ENCODE results near the gene CPNE2. TPM values are rescaled to one million over a fixed set of nuclear protein-coding genes. Genes with fewer than 3 reads are reported as not detected.

The CPNE2 gene
- polyA plus RNA-seq, 2 of the 4 experiments (the other 2 are of a cell fraction) = 36.7 TPM

GRCh38 chr16:57094911-57095310, 2.5 kb downstream of the CPNE2 start:
- TF ChIP-seq NR3C1 (IDR thresholded peaks at IDR 0.05) = no peak
- TF ChIP-seq JUN (IDR thresholded peaks at IDR 0.05) = no peak
- TF ChIP-seq MAZ (IDR thresholded peaks at IDR 0.05; ENCODE audit: borderline replicate concordance, low read depth, low read length) = no peak
- no peak for TF ChIP-seq PHF8 (IDR thresholded peaks at IDR 0.05; ENCODE audit: borderline replicate concordance, low read depth)
- no peak for TF ChIP-seq RFX5 (IDR thresholded peaks at IDR 0.05)
- no peak for TF ChIP-seq SREBF2 (IDR thresholded peaks at IDR 0.05)
- TF ChIP-seq ZSCAN20 (CRISPR knock-in tag; IDR thresholded peaks at IDR 0.05) = no peak
- TF ChIP-seq SMC3 (IDR thresholded peaks at IDR 0.05) = no peak
- TF ChIP-seq ZC3H11A (IDR thresholded peaks at IDR 0.05) = no peak
- no peak for TF ChIP-seq REST (IDR thresholded peaks at IDR 0.05)
- no peak for TF ChIP-seq MAFK (IDR thresholded peaks at IDR 0.05; ENCODE audit: partially characterized antibody)
- TF ChIP-seq EHF (CRISPR knock-in tag; IDR thresholded peaks at IDR 0.05) = no peak
- TF ChIP-seq FOSL2 (IDR thresholded peaks at IDR 0.05) = no peak
- TF ChIP-seq FOSL2 (CRISPR knock-in tag; IDR thresholded peaks at IDR 0.05) = no peak
- no peak for TF ChIP-seq POLR2AphosphoS2 (conservative IDR thresholded peaks at IDR 0.05; ENCODE audit: low read length)
- TF ChIP-seq TP53 (CRISPR knock-in tag; IDR thresholded peaks at IDR 0.05) = no peak
- TF ChIP-seq RCOR1 (IDR thresholded peaks at IDR 0.05; ENCODE audit: low read depth, low read length) = no peak
- TF ChIP-seq JUNB (IDR thresholded peaks at IDR 0.05) = no peak
- no peak for TF ChIP-seq ZFP36 (IDR thresholded peaks at IDR 0.05; ENCODE audit: borderline replicate concordance, partially characterized antibody)
- no peak for TF ChIP-seq PBX3 (IDR thresholded peaks at IDR 0.05)
- no peak for TF ChIP-seq RAD21 (conservative IDR thresholded peaks at IDR 0.05 in 1 of 2, IDR thresholded peaks at IDR 0.05 in 1 of 2)
- ChIA-PET CTCF (interaction anchor here (1.3 to 7.8 kb wide), 3 partner anchors 9 to 73 kb away, joined by 3 to 101 read pairs (median 72); no protein-coding TSS in a partner anchor), POLR2A (no interaction called here)
- peaks cover 21% of the 10 kb centered on the region for H3K4me1 ChIP-seq
- no peak overlapping the region for H3K4me3 ChIP-seq
- no peaks in the 10 kb centered on the region for H3K9me3 ChIP-seq
- no peak overlapping the region for H3K27ac ChIP-seq
- no peak overlapping the region for H3K4me2 ChIP-seq
- DNase-seq (ENCODE audit: low read depth in 1 of 2, low spot score in 1 of 2) (no peak), ATAC-seq (no peak), FAIRE-seq (no peak)
- 88% methylated on average over 5 of the region's 5 CpGs for WGBS (ENCODE audit: missing lambda C conversion rate)

GRCh38 chr16:57096192-57096591, 3.8 kb downstream of the CPNE2 start:
- FAIRE-seq (no peak), ATAC-seq (no peak), DNase-seq (ENCODE audit: low read depth in 1 of 2, low spot score in 1 of 2) (no peak)
- TF ChIP-seq HOXB13 (CRISPR knock-in tag; IDR thresholded peaks at IDR 0.05; ENCODE audit: low read depth) (no peak), BHLHE40 (IDR thresholded peaks at IDR 0.05; ENCODE audit: low read depth, low read length) (no peak), RCOR1 (IDR thresholded peaks at IDR 0.05; ENCODE audit: low read depth, low read length) (no peak), EHF (CRISPR knock-in tag; IDR thresholded peaks at IDR 0.05) (no peak), JUN (IDR thresholded peaks at IDR 0.05) (no peak), MAZ (IDR thresholded peaks at IDR 0.05; ENCODE audit: borderline replicate concordance, low read depth, low read length) (no peak), TFCP2L1 (CRISPR knock-in tag; IDR thresholded peaks at IDR 0.05) (no peak), PBX3 (IDR thresholded peaks at IDR 0.05) (no peak), ATOH8 (CRISPR knock-in tag; IDR thresholded peaks at IDR 0.05; ENCODE audit: low read depth) (no peak), HDAC2 (IDR thresholded peaks at IDR 0.05) (no peak), ZFP36 (IDR thresholded peaks at IDR 0.05; ENCODE audit: borderline replicate concordance, partially characterized antibody) (no peak), ESRRA (IDR thresholded peaks at IDR 0.05; ENCODE audit: borderline replicate concordance, low read length) (no peak), SMC3 (IDR thresholded peaks at IDR 0.05) (no peak)
- H3K4me3 ChIP-seq = no peak overlapping the region
- H3K9me3 ChIP-seq = no peaks in the 10 kb centered on the region
- H3K4me1 ChIP-seq = peaks cover 25% of the 10 kb centered on the region
- WGBS (ENCODE audit: missing lambda C conversion rate) = 95% methylated on average over 3 of the region's 3 CpGs
- no peak overlapping the region for H3K4me2 ChIP-seq
- ChIA-PET POLR2A (no interaction called here), CTCF (interaction anchor here (0.6 to 7.8 kb wide), 6 partner anchors 15 to 1446 kb away, joined by 3 to 101 read pairs (median 4); no protein-coding TSS in a partner anchor)
- H3K27ac ChIP-seq = no peak overlapping the region

All from A549 (cell line).